Ishikawa (cell line): ENCODE data around the gene CCNYL1.

ENCODE experiments used
- CEBPB ChIP-seq: IDR thresholded peaks from 2 replicates; pipeline ENCODE4 v1.6.1; 2012
- CREB1 ChIP-seq: IDR thresholded peaks from 2 replicates; pipeline ENCODE4 v1.6.1; 2012; ENCODE audit warnings: low read depth
- EGR1 ChIP-seq: IDR thresholded peaks from 2 replicates; pipeline ENCODE4 v1.6.1; 2012
- EP300 ChIP-seq: IDR thresholded peaks from 2 replicates; pipeline ENCODE4 v1.6.1; 2012; ENCODE audit warnings: borderline replicate concordance
- FOXM1 ChIP-seq: IDR thresholded peaks from 2 replicates; pipeline ENCODE4 v1.6.1; 2012; ENCODE audit warnings: low read depth, borderline replicate concordance
- MAX ChIP-seq: IDR thresholded peaks from 2 replicates; pipeline ENCODE4 v1.6.1; 2012
- NFIC ChIP-seq: IDR thresholded peaks from 2 replicates; pipeline ENCODE4 v1.6.1; 2012
- RAD21 ChIP-seq: IDR thresholded peaks from 2 replicates; pipeline ENCODE4 v1.6.1; 2012; ENCODE audit warnings: low read depth
- REST ChIP-seq: IDR thresholded peaks from 2 replicates; pipeline ENCODE4 v1.6.1; 2012; ENCODE audit warnings: low read depth, mild to moderate bottlenecking
- TAF1 ChIP-seq: IDR thresholded peaks from 2 replicates; pipeline ENCODE4 v1.6.1; 2012; ENCODE audit warnings: low read depth, mild to moderate bottlenecking
- TCF12 ChIP-seq: IDR thresholded peaks from 2 replicates; pipeline ENCODE4 v1.6.1; 2012; ENCODE audit warnings: low read depth
- TEAD4 ChIP-seq: IDR thresholded peaks from 2 replicates; pipeline ENCODE4 v1.6.1; 2012
- USF1 ChIP-seq: IDR thresholded peaks from 2 replicates; pipeline ENCODE4 v1.6.1; 2012
- YY1 ChIP-seq: IDR thresholded peaks from 2 replicates; pipeline ENCODE4 v1.6.1; 2012; ENCODE audit warnings: low read depth
- ZBTB7A ChIP-seq: IDR thresholded peaks from 2 replicates; pipeline ENCODE4 v1.6.1; 2012; ENCODE audit warnings: low read depth

Gene CCNYL1

GRCh38 chr2:207763303-207763917, 52.0 kb downstream of the CCNYL1 start:
- TF ChIP-seq ZBTB7A (no peak), EGR1 (no peak), TAF1 (no peak), RAD21 (no peak), FOXM1 (no peak), CREB1 (no peak), EP300 (no peak), YY1 (no peak), USF1 (no peak), TCF12 (no peak), MAX (no peak), REST (no peak), CEBPB (no peak), NFIC (no peak), TEAD4 (no peak)

- TF ChIP-seq RAD21 (no peak), FOXM1 (no peak), ZBTB7A (no peak), TAF1 (no peak), REST (no peak), EP300 (no peak), MAX (no peak), EGR1 (no peak), YY1 (no peak), TEAD4 (no peak), CREB1 (no peak), USF1 (no peak), CEBPB (no peak), TCF12 (no peak)
Observed at GRCh38 chr2:207764096-207764630, 52.7 kb downstream of the CCNYL1 start.

- TF ChIP-seq RAD21: no peak
- no peak for TF ChIP-seq NFIC
Observed at GRCh38 chr2:207765547-207765946, 54.1 kb downstream of the CCNYL1 start.

- TF ChIP-seq EGR1: no peak
Observed at GRCh38 chr2:207766041-207766551, 54.7 kb downstream of the CCNYL1 start.

GRCh38 chr2:207766697-207767460, 55.4 kb downstream of the CCNYL1 start:
- no peak for TF ChIP-seq CREB1
- no peak for TF ChIP-seq MAX
- TF ChIP-seq TEAD4: no peak
- no peak for TF ChIP-seq RAD21
- no peak for TF ChIP-seq CEBPB
- no peak for TF ChIP-seq NFIC
- no peak for TF ChIP-seq YY1
- no peak for TF ChIP-seq TAF1
- TF ChIP-seq ZBTB7A: no peak
- TF ChIP-seq USF1: no peak
- no peak for TF ChIP-seq TCF12
- no peak for TF ChIP-seq REST
- TF ChIP-seq EP300: no peak
- no peak for TF ChIP-seq FOXM1
